HG03571 (cell line): ENCODE data around the gene RAB11FIP5.

ENCODE experiments used
- ATAC-seq: cut with Tn5 transposase; IDR thresholded peaks from one replicate; pipeline ENCODE4 v1.9.1; 2021; ENCODE audit not compliant: unreplicated experiment

RAB11FIP5 gene

DNA sequence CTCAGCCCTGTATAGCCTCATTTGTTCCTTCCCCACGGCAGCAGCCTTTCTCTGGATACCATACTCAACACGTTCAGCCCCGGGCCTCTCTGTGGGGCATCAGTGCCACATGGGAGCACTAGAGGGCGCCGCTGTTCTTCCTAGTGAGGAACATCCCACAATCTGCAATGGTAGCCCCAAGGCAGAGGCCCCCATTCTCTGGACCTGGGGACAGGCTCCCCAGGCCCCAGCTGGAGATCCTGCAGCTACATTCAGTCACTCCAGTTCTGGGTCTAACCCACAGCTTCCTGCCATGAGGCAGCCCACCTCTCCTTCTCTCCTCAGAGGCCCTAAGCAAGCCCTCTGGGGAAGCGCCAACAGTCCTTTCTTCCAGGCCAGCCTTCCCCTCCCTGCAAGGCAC lies 27.1 kb downstream of the RAB11FIP5 start:
- peak; percentile 66 for ATAC-seq

DNA sequence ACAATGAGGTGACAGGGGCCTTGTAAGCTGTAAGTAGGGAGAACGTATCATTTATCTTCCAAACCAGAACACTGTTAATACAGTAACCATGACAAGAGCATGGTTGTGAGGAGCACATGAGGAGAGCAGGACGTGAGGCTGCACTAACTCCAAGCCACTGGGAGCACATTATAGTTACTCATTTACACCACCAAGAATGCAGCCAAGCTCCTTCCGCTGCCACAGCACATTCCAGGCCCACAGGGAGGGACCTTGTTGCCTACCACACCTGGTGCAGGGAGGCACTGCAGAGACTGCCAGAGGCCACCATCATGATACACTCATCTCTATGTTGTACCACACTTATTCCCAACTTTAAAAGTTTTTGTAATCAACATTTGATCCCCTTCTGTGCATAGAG lies 27.8 kb downstream of the RAB11FIP5 start:
- ATAC-seq, result no peak

DNA sequence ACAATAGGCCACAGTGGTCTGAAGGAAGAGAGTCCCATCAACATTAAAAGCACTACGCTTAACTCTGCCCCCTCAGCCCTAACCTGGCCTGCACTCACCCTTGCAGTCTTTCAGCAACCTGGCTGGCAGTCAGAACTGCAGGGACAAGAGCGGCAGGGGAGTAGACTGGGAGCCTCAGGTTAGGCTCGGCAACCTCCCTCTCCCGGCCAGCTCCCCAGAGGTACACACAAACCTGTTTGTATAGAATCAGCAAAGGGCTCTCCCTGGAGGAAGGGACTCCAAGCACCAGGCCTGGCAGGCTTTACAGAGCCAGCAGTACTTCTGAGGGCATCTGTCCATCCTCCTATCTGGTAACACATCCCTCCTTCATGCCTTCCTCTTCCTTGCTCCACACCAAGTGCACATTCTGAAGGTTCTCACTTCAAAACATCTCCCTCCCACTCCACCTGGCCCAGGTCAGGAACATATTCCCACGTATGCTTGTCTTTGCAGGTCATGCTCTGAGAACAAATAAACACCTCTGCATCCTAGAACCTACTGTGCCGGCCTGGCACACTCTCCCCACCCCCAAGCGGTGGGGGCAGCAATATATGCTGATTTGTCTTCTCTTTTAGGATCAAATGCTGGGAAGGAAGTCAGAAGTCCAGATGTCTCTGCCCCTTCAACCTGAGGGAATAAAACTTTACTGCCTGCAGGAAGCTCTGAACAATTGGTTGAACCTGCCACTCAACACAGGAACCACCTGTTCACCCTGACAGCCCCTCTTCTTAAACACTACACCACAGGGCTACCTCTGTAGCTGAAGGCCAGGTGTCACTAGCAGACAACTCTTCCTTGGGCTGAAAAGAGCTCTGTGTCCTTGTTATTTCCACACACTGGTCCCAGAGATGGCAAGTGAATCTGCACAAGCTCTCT lies 28.6 kb downstream of the RAB11FIP5 start:
- ATAC-seq, result no peak

DNA sequence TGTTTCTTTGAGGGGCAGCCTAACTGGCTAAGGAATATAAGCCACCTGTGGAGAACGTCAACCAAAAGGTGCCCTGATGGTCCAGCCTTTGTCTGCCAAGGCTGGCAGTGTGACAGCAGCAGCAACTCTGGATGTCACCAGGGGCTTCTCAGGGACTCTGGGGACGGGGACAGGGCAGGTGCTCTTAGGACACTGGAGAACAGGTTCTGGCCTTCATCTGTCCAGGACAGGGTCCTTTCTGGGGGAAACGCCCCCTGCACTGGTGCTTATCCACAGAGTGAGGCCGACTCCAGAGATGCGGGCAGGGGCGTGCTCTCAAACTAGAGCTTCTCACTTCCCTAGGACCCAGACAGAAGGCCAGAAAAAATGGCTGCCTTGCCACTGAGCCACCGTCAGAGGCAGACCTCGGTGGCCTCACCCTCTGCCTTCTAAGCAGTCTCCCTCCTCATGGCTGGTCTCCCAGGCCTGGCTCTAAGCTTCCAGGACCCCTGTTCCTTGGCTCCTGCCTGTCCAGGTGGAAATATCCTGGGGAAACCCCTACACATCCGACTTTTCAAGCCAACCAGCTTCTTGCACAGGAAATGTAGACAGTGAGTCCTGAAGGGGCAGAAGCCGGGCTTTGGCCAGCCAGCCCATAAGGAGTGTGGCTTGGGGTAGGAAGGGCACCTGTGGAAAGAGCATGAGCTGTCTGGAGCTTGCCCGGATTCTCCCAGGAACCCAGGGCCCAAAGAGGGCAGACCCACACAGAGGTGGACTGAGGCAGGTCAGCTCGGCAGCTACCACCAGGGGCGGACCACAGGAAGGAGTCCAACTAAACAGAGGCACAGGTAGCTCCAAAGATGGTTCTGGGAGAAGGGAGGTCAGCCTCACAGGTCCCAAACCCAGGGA lies 30.0 kb downstream of the RAB11FIP5 start:
- ATAC-seq, result no peak

DNA sequence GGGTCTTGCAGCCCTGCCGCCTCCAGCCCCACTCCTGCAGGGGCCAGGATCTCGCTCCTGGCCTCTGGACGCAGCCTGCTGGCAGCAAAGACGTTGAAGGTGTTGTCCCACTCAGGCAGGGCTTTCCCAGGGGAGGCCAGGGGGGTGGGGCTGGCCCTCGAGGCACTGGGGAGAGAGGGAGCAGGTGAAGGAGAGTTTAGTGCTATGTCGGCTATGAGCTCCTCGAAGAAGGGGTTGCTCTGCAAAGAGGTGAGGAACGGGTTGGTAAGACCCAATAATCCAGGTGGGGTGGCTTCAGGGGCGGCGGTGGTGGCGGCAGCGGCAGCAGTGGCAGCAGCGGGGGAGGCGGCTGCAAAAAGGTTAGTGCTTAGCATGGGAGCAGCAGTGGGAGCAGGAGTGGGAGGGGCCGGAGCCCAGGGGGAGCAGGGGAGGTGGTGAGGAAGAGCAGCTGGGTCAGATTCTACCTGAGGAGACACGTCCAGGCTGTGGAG lies 31.5 kb downstream of the RAB11FIP5 start:
- no peak for ATAC-seq

DNA sequence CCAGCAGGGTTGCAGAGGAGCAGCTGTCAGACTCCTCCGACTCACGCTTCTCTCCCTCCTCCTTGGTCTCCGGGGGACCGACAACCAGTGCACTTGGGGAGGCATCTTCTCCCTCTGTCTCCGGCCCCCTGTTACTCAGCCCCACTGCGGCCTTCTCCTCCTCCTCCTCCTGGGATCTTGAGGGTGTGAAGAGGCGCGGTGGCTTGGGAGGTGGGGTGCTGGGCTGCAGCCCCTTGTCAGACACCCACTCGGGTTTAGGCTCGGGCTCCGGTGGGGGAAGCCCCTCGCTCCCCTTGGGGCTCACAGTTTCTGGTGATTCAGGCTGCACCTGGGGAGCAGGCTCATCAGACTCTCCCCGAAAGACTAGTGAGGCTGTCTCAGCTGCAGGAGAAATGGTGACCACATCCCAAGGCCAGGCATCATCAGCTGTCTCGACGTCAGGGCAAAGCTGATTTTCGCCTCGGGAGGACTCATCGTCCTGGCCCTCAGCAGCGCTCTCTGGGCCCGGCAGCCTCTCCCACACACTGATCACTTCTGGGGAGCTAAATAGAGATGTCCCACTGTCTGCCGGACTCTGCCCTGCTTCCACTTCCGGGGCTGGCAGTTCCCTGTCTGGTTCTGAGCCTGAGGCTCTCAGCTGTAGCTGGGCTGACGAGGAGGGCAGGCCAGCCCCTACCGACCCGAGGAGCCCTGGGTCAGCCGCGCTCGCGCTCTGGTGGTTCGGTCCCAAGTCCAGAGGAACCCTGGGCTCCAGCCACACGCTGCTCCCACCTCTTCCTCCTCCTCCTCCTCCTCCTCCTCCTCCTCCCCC lies 32.2 kb downstream of the RAB11FIP5 start:
- ATAC-seq, result no peak

DNA sequence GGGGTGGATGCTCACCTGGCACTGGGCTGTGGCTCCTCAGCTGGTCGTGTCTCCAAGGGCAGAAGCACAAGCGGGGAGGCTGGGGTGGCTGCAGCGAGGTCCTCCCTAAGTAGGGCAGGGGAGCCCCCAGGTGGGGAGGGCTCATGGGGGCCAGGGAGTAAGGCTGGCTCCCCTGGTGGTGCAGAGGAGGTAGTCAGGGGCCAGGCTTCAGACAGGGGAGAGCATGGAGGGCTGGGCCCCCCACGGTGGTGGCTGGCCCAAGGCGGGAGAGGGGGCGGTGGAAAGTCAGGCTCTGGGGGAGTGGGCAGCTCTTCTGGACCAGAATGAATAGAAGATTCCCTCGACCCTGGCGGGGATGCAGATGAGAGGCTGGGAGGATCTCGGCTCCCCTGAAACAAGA lies 33.1 kb downstream of the RAB11FIP5 start:
- no peak for ATAC-seq

DNA sequence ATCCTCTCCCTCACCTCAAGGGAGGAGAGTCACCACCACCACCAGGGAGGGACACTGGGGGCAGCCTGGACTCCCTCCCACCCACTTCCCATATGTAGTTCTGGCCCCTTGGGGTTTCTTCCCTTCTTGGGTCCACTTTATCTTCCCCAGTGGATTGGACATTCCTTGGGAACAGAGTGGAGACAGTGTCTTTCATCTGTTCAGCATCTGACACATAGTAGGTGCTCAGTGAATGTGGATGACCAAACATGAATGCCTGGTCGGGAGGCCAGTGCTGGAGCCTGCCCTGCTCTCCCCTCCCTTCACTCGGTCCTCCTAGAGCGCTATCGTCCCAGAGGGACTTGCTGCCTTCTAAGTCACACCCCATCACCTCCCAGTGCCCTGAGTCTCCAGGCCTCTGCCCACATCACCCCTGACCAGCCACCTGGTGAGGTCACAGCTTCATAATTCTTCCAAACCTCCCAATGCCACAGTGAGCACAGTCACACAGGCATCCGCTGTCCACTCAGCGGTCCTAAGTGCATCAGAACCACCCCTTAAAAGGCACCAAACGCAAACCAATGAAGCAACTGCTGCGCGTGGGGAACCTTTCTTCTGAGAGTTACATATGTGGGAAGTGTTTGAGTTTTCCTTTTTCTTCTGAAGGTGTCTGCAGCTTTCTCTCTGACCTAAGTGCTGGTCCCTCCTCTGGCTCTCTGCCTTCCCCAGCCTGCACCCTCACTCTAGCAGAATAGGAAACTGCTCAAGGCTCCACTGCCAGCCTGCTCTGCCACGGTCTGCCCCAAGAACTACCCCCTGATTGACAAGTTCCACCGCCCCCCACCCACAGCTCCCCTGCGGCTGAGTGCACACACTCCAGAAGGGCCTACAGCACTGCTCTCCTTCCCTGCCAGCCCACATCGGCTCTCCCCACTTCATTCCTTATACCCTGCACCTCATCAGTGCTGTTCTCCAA lies 34.0 kb downstream of the RAB11FIP5 start:
- ATAC-seq, result no peak

- no peak for ATAC-seq
Measured at GRCh38 chr2:73077424-73077795, 35.3 kb downstream of the RAB11FIP5 start.

GRCh38 chr2:73076701-73077423 lies 35.9 kb downstream of the RAB11FIP5 start:
- ATAC-seq, result no peak

DNA sequence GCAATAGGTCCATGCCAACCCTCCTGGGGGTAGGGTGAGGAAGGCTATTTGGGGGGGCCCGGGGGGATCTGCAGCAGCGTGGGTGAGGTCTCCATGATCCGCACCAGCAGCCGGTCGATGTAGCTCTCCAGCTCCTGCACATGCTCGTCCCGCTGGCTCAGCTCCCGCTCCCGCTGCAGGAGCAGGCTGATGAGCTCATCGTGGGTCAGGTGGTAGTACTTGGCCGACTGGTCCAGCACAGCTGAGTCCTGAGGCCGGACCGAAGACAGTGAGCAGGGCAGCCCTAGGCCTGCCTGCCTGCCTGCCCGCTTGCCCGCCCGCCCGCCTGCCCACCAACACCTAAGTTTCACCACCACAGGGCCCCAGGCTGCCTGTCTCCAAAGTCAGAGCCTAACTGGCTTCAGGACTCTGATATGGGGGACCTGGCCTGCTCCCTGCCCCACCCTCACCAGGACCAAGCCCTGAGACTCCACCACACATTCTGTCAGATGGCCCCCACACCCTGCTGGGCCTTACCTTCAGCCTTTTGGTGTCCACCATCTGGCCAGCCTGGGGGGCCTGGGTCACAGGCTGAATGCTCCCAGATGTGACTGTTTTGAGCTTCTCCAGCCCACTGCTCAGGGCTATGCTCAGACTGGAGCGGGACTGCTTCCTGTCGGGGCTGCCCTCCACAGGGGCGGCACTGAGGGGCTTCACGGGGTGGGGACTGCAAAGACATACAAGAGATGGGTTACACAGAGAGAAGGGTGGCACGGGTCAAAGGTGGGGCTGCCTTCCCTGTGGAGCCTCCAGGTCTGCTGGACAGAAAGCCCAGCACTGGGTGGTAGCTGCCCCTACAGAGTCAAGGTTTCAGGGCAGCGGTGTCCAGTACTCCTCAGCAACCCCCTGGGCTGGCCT lies 37.0 kb downstream of the RAB11FIP5 start:
- ATAC-seq, result no peak

GRCh38 chr2:73074110-73075069 lies 38.4 kb downstream of the RAB11FIP5 start:
- no peak for ATAC-seq

- no peak for ATAC-seq
Measured at GRCh38 chr2:73072416-73072815, 40.3 kb downstream of the RAB11FIP5 start.

DNA sequence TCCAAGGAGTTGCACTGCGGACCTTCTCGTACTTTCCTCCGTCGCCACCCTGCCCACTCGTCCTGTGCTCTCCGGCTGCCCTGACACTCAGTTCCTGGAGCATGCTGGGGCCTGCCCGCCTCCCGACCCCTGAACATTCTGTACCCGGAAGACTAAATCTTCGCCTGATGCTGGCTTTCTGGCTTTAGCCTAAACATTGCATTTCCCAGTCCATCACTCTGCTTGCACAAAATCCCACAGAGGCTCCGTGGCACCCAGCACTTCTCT lies 40.7 kb downstream of the RAB11FIP5 start:
- no peak for ATAC-seq

GRCh38 chr2:73071360-73072128 lies 41.2 kb downstream of the RAB11FIP5 start, which contains the start of gene SFXN5:
Gene SFXN5 (minus strand): TSS chr2:73071712. CDS start chr2:73071705, 7 bp downstream.
- ATAC-seq, result peak; percentile 93

DNA sequence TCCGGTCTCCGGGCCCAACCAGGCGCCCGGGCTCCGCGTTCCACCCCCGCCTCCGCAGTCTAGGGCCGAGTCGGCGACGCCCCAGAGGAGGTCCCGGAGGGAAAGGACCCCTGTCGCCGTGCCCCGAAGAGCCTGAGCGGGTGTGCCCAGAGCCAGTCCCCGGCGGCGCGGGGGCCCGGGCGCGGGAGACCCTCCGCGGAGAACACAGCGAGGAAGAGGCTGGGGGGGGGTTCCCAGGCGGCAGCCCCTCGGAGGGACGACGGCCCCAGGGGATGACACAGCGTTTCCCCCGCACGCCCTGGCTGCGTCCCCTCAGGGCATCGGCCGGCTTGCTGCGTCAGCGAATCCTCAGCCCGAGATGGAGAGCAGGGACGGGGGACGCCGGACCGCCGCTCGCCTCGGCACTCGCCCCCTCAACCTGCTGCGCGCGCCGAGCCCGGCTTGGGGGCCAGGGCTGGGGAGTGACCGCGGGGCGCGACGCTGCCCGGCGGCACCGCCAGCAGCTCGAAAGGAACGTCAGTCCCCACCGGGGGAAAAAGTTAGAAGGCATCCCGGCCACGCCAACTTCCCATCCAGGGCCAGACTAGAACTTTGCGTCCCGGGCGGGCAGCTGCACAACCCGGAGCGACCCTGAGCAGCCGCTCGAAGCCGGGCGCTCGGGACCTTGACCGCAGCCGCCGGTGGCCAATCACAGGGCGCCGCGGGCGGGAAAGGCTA lies 41.9 kb downstream of the RAB11FIP5 start:
- ATAC-seq, result peak; percentile 16
